ENCODE results near the gene GLT1D1.

The GLT1D1 gene

GRCh38 chr12:129001826-129002225 lies 148.5 kb downstream of the GLT1D1 start:
- no peak for DNase-seq (ENCODE audit: low read depth, low spot score)

- DNase-seq (ENCODE audit: low read depth, low spot score), result no peak
Measured at GRCh38 chr12:129002427-129002826, 149.1 kb downstream of the GLT1D1 start.

- no peak for DNase-seq (ENCODE audit: low read depth, low spot score)
Measured at GRCh38 chr12:129005416-129005815, 152.1 kb downstream of the GLT1D1 start.

- no peak for DNase-seq (ENCODE audit: low read depth, low spot score)
Measured at GRCh38 chr12:129005829-129006228, 152.6 kb downstream of the GLT1D1 start.

DNA sequence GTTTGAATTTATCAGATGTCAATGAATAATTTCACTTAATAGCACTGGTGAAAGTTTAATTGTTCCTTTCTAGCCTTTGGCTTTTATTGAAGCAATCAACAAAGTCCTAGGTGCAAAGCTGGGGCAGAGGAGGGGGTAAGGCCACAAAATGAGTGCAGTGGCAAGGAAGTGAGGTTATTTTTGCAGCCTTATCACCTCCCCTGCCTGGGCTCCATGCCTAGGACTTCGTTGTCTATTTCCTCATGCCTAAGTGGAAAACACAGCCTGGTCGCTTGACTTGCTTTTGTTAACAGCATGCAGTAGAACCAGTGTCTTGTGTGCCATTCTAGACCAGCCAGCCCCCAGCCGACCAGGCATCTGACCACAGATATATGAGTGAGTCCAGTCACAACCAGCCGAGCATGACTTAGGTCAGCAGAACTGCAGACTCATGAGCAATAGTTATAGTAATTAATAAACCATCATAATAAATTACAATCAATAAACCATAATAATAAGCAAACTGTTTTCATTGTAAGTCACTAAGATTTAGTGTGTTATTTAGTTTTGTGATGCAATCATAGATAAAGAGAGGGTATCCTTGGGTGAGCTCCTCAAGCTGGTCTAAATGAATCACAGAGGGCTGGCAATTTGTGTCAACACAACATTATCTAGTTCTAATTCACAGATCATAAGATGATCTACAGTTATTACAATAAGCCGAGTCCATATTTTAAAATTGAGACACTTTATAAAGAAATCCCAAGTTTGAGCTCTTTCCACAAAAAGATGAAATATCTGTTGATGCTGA lies 156.8 kb downstream of the GLT1D1 start:
- no peak for DNase-seq (ENCODE audit: low read depth, low spot score)

GRCh38 chr12:129016159-129016558 lies 162.9 kb downstream of the GLT1D1 start:
- DNase-seq (ENCODE audit: low read depth, low spot score), result no peak

GRCh38 chr12:129025055-129025454 lies 171.8 kb downstream of the GLT1D1 start:
- no peak for DNase-seq (ENCODE audit: low read depth, low spot score)

- no peak for DNase-seq (ENCODE audit: low read depth, low spot score)
Measured at GRCh38 chr12:129028844-129029243, 175.6 kb downstream of the GLT1D1 start.

Measured in activated naive CD8-positive, alpha-beta T cell treated with anti-CD3 and anti-CD28 coated beads, Interleukin-2, amount 50 U/mL, for 16 hours (primary cell).